HG03159 (cell line): ENCODE results near the gene TRIM65.

ENCODE experiments used
- ATAC-seq: cut with Tn5 transposase; IDR thresholded peaks from one replicate; pipeline ENCODE4 v1.9.1; 2021; ENCODE audit warnings: mild to moderate bottlenecking, moderate library complexity; ENCODE audit not compliant: unreplicated experiment

TRIM65 gene

DNA sequence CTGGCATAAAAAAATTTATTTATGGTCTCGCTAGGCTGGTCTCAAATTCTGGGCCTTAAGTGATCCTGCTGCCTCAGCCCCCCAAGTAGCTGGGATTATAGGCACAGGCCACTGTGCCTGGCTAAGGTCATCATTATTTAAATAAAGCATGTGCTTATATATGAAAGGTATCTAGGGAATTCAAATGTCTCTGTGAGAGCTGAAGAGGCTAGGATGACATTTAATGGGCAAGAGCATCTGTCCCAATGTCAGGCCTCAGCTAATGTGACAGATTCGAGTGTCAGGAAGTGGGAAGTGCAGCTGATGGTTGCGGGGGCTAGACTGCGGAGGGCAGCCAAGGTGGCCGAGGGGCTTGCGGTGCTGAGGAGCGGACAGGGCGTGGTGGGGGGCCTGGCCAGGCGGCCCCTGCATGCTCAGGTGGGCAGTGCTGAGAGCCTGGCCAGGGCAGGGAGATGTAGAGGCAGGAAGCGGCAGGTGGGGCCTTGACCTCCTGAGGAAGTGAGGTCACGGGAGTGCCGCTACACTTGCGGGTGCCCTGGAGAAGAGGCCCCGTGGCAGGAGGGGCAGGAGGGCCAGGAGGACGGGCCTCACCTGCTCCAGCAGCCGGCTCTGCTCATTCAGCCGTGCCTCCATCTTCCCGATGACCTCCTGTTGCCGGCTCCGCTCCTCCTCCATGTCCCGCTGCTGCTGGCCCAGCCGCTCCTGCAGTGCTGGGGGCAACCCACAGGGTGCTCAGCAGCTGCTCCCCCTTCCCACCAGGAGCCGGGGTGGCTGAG is 20.6 kb upstream of the TRIM65 start:
- no peak for ATAC-seq

DNA sequence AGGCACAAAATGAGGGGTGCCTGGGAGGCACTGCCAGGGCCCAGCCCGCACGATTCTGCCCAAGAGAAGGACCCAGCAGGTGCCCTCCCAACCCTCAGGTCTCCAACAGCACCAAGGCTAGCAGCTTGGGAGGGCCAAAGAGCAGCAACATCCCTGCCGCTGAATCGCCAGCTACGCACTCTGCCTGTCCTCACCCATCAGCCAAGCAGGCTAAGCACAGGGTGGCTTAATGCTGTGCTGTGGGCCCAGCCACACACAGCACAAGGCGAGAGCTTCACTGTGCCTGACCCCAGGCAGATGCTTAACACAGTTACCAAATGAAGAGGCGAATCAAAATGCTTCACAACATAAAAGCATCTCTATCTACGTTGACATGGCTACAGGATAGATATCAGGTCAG is 18.5 kb upstream of the TRIM65 start:
- no peak for ATAC-seq

DNA sequence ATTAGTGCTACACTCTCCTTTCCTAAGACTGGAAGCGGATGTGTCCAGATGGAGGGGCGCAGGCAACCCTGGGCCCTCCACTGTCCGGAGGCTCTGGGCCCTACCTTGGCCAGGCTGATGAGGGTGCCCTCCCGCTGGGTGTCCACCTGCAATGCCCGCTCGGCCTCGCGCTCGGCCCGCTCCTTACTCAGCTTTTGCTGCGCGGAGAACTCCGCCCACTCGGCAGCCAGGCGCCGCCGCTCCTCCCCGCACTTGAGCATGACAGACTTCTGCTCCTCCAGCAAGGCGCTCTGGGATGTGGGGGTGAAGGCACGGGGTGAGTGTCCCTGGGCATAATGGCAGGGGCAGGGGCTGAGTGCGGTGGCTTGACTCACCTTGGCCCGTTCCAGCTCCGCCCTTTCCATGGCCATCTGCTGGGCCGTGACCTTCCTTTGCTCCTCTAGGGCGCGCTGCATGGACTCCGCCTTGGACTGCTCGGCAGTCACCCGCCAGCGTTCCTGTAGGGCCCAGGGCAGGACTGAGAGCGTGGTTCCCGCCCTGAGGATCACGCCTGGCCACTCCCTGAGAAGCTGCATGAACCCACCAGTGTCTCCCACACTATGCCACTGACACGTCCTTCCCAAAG is 18.0 kb upstream of the TRIM65 start:
- no peak for ATAC-seq

DNA sequence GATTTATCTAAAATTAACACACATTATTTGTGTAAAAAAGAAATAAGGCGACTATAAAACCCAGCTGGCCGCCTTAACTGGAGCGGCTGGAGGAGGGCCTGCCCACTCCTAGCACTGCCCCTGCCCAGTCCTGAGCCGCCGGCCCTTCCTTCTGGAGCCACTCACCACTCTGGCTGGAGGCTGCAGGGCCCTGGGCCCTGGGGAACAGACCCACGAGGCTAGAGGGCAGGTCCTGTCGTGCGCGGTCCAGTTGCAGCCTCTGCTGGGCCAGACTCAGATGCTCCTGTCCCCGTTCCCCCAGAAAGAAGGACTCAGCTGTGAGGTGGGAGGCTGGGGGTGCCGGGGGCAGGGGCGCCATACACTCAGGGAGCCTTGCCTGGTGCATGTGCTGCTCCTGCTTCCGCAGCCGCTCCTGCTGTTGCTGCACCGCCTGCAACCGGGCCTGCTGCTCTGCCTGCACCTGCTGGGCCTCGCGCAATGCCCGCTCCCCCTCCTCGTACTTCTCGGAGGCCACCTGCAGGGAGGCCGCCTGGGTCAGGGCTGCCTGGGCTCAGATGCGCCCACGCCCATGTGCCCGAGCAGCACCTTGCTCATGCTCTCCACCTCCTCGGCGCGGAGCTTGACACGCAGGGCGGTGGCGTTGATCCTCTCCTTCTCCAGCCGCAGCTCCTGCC is 16.9 kb upstream of the TRIM65 start:
- ATAC-seq, result no peak

DNA sequence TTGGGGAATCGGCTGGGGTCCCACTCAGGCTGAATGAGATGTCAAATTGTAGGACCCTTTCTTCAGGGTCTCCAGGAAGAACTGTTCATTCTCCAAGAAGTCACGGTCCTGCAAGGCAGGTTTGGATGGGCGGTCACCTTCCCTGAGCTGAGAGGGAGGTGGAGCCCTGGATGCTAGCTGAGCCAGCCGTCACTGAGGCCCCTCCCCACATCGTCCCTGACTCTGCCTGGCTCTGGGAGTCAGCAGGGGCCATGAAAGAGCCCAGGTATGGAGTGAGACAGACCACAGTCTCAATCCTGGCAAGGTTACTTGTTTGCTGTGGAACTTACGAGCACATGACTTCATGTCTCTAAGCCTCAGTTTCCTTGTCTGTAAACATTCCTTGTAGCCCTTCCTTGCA is 13.9 kb upstream of the TRIM65 start:
- no peak for ATAC-seq

DNA sequence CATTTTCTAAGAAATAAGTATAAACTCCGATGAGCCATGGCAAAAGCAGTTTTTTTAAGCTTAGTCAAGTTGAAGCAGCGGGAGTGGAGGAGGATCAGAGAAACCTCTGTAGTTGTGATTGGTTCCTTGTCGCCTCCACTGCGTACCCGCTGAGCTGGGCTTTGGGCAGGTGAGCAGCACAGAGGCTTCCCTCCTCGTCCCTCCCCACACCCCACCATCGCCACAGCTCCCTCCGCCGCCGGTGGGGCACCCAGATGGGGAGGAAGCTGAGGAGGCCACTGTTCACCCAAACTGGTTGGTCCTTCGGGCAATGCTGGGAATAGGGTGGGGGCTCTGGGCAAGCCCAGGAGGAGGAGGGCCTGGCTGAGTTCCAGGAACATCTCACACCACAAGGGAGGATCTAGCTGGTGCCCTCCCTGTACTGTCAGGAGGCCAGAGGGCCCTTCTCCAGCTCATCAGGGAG is 13.1 kb upstream of the TRIM65 start:
- no peak for ATAC-seq

DNA sequence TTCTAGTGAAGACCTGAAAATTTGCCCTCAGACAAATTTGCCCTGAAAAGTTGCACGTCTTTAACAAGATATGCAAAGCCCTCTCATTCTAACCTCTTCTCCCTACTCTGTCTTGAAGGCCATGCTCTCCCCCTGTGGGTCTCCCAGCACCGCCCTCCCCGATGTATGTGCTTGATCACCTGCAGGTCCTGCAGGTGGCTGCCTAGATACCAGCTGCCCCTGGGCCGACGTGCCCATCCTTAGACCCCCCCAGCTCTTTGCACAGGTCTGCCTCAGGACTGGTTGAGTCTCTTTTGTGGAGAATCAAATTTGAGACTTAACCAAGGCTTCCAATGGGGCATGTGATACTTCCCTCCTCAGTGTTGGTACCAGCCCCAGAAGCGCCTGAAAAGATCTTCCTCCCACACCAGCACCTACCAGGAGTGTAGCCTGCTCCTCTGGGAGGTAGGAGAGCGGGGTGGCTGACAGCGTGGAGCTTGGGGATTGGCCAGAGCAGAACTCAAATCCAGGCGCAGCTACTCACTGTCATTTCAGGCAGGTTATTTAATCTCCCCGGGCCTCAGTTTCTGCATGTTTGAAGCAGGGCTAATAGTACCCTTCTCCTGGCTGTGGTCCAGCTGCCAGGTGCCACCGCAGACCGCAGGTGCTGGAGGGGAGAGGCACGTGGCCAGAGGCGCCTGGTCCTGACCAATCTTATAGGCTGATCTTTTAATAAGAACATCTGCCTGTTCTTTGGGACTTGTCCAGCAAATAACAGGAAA is 12.5 kb upstream of the TRIM65 start:
- ATAC-seq, result no peak

DNA sequence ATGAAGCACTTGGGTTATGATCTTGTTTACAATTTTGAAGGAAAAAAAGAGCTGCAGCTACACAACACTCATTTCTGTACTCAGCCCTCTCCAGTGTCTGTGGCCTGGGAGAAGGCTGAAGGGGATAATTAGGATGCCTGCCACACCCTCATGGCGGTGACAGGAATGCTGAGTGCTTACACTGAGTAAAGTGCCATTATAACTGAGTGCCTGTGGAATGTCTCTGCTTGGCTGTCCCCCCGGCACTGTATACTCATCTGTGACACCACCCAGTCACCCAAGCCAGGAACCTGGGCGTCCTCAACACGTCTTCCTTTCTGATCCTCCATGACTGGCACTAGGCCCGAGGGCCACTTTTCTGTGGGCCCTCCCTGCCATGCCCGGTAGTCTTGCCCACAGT is 11.4 kb upstream of the TRIM65 start:
- ATAC-seq, result no peak

DNA sequence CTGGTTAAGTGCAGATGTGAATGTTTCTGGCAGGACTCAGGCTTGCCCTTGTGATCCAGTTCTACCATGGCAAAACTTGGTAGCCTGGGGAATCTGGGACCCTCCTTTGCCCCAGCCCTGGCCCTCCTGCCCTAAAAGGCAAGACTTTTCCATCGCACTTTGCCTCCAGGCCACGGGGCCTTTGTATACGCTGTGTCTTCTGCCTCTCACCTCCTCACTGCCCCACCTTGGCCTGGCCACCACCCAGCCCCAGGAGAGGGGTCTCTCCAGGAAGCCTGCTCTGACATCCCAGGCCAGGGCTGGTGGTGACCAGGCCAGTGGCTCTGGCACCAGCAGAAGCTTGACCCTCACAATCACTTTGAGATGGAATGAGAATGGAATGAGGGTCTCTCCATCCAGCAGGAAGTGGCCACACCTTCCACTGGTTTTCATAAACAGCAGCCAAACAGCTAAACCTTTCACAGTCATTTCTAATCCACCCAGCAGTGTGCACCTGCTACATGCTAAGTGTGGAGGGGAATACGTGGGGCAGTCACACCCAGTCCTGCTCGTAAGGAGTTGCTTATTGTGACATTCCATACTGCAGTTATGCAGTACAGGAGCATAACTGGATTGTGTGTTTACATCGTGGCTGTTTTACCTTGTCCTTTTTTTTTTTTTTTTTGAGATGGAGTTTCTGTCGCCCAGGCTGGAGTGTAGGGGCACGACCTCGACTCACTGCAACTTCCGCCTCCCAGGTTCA is 9.6 kb upstream of the TRIM65 start:
- ATAC-seq, result no peak

DNA sequence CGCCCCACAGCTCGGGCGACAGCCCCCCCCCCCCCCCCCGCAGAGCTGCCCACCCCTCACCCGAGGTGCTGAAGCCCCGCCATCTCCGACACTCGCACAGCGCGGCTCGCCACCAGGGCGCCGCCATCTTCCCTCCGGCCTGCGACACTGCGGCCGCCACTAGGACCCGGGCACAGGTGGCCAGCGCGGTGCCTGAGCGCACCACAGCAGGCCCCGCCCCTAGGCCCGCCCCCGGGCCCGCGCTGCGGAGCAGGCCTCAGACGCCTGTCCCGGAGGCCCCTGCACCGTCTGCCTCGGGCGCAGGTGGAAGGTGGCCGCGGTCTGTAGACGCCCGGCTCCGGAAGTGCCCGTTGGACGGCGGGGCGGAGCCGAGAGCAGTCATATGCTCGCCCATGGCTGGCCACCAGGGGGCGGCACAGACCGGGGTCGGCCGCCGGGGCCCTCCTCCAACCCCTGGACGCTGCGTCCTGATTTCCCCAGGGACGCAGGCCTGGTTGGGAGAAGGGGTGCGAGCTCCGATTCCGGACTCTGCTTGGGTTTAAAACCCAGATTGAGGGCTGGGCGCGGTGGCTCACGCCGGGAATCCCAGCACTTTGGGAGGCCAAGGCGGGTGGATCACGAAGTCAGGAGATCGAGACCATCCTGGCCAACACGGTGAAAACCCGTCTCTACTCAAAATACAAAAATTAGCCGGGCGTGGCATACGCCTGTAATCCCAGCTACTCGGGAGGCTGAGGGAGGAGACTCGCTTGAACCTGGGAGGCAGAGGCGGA is 8.2 kb upstream of the TRIM65 start, which contains the start of gene MRPL38:
MRPL38 (minus strand) TSS at position 136 of the 773 bp plus-strand sequence; CDS start at position 127, 9 bp downstream.
- peak; percentile 94 for ATAC-seq

DNA sequence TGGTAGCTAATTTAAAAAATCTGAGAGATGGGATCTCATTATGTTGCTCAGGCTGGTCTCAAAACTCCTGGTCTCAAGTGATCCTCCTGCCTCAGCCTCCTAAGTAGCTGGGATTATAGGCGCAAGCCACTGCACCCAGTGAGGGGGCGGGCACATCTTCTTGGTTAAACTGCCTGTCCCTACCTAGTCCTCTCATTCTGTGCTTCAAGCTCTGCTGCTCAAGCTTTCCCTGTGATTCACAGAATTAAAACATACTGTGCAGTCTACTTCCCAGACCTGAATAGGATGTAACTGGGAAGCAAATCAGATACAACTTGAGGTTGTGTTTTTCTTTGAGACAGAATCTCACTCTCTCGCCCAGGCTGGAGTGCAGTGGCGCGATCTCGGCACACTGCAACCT is 5.7 kb upstream of the TRIM65 start:
- ATAC-seq, result no peak

DNA sequence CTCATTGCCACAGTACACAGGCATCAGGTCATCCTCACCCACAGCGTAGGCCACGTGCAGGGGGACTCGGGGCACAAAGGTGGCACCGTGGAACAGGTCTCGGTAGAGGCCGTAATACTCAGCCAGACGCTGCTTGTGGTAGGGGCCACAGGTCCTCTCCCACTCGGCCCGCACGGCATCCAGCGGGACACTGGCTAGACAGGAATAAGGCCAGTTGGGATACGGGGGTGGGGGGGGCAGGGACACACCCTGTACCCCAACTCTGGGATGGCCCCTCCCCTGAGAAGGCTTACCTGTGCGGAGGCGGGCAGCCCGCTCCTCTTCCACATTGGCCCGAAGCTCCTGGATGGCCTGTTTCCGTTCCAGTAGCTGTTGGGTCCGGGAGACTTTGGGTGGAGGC is 5.0 kb upstream of the TRIM65 start:
- no peak for ATAC-seq

DNA sequence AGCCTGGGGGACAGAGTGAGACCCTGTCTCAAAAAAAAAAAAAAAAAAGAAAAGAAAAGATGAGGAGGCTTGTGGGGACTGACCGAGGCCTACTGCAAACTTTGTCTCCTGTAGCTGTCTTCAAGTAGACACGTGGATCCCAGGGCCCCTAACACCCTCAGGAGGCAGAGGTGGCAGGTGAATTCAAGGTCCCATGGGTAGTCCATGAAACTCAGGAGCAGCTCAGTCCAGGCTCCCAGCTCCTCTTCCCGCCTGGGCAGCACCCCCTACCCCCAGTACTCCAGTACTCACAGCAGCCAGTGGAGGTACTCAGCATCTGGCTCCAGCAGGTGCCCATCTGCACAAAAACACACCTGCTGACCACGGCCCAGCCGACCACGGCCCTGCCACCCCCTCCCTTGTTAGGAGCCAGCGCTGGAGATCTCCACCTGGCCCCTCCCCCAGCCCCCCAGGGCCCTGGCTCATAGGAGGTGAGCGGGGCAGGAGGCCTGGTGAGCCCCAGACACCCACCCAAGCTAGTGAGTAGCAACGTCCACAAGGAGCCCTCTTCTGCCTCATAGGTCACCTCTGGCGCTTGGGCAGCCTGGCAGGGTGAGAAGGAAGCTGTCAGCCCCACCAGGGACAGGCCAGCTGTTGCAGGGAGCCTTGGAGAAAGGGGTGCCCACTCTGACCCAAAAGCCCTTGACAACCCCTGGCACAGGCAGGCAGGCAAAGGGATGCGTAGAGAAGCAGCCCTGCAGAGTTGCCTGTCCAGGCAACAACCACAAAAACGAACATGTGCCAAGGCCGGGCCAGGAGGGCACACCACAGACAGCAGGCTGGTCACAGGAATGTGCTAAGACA is 4.2 kb upstream of the TRIM65 start:
- no peak for ATAC-seq

DNA sequence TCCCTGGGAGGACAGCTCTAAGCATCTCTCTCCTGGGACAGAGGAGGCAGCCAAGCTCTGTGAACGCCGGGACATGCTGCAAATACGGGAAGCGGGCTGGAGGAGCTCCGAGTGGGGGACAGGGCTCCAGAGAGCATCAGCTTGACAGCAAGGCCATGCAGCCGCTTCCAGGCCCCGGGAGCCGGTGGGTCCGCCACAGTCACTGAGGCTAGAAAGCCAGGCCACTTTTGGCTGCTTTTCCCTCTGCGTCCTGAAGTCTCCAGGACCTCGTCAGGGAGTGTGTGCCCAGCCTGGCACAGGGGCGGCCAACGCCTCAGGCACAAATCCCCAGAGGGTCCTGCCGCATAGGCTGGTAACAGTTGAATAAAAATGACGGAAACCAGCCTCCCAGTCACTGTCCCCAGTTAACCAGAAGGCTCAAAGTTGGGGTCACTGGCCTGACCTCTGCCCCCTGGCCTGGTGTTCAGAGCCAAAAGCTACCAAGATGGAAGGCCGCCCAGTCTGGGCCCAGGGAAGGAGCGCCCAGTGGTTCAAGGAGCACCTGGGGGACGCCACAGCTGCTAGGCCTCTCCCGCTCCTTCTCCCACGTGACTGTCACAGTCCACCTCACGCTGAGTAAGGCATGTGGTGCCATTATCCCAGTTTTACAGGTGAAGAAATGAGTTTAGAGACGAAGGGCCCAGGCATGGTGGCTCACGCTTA is 3.2 kb upstream of the TRIM65 start:
- ATAC-seq, result no peak

DNA sequence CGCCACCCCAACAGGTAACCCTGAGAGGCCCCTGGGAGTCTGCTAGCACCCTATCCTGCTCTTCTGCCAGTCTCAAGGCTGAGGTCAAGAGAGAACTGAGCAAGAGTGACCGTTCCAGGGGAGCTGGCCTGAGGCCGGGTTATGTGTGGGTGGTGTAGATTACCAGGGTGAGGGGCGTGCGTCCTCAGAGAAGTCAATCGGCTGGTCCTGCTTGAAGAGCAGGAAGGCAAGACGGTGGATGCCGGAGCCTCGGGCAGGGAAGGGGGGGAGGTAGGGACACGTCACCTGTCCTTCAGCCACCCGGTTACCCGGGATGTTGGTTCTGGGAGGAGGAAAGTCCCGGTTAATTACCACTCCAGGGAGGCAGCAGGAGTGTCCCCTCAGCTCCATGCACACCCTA is 2.6 kb upstream of the TRIM65 start:
- no peak for ATAC-seq

DNA sequence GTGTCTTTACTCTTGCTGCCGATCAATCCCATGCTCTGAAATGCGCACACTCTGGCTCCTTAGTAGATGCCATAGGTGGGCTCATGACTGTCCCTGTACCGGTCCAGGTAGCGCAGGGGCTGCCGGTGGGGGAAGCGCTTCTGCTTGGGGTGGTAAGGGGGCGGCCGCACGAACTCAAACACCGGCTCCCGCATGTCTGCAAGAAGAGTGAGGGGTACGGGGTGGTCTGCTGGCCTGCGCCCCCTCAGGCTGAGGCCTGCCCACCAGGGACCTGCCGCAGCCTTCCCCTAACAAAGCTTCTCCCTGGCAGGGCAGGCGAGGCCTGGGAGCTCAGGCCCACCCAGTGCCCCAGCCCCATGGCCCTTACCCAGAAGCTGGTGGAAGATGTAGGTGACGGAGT is 2.0 kb upstream of the TRIM65 start:
- no peak for ATAC-seq

DNA sequence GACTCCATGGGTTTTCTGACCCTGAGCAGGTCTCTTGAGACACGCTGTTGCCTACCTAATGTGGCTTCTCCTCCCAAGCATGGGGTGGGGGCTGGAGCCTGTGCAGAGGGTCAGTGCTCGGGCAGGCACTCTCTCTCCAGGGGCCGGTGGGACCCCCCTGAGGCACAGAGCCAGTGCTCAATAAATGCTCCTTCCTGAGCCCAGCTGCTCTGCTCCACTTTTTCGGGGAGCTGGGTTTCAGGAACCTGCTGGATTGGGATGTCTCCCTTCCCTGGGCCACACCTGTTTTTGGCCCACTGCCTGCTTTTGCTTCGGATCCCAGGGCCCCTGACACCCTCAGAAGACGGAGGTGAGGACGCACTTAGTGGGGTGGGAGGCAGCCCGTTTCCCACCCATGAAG is 1.3 kb upstream of the TRIM65 start:
- ATAC-seq, result no peak
